Activated effector memory CD4-positive, alpha-beta T cell treated with Interleukin-2 at 50 U/mL for 16 hours (primary cell): ENCODE results near the gene CD163L1.

Source experiments
- DNase-seq: peaks from one replicate; pipeline ENCODE4 v3.0.0-alpha.2; 2020

The CD163L1 gene

GRCh38 chr12:7321624-7322023, 122.3 kb downstream of the CD163L1 start:
- DNase-seq: no peak

DNA sequence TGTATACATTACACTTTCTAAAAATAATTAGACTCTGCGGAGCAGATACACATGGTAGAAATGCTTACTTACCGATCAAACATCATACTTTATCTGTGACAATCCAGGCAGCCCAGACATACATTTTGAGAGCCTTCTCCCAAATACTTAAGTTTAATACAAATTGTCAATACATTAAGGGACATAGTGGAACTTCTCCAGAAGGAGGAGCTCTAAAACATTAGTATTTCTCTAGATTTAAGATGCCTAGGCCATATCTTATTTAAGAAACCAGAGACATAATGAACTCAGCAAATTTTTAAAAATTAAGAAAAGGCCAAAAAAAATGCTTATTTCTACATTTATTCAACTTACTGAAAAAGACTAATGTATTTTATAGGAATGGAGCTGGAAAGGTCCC, 124.0 kb downstream of the CD163L1 start:
- no peak for DNase-seq

DNA sequence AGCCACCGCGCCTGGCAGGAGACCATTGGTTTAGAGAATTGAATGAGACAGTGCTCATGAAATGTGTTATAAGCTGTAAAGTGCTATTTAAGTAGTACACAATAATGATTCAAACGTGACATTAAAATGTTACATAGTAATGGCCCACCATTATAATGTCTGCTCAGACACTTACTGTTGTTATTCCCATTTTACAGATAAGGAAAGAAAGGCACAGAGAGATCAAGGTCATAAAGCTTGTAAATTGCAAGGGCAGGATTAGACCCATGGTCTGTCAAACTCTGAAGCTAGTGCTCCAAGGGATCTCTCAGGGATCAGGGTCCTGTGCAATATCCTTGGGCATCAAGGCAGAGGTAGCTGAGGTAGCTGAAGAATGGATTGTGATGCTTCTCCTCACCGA, 133.9 kb downstream of the CD163L1 start:
- no peak for DNase-seq
